CD4-positive, CD25-positive, alpha-beta regulatory T cell (primary cell): ENCODE data around the gene EDARADD. TPM values are rescaled to one million over a fixed set of nuclear protein-coding genes. Genes with fewer than 3 reads are reported as not detected.

Source experiments
- ATAC-seq, 2 donors: fragments of 150-1000 bp; cut with Tn5 transposase; one replicate each; pipeline ENCODE4 v1.10.0; 2021; ENCODE audit warnings: low read depth in 2 of 2, moderate number of reproducible peaks in 2 of 2, moderate library complexity in 1 of 2
- DNase-seq, 3 donors: peaks; one replicate each; pipeline versions ENCODE4 v3.0.0 to v3.0.0-alpha.2; 2012 to 2022; ENCODE audit warnings: mixed read lengths in 1 of 3
- H3K27ac ChIP-seq: one replicate; pipeline ENCODE4 v1.7.0; 2013; ENCODE audit warnings: mild to moderate bottlenecking, low read length; ENCODE audit not compliant: insufficient read depth, poor library complexity, severe bottlenecking
- H3K27me3 ChIP-seq: one replicate; pipeline ENCODE4 v1.7.0; 2013; ENCODE audit warnings: low read length; ENCODE audit not compliant: control insufficient read depth, insufficient read depth
- H3K36me3 ChIP-seq: one replicate; pipeline ENCODE4 v1.7.0; 2013; ENCODE audit warnings: mild to moderate bottlenecking, low read length, moderate library complexity; ENCODE audit not compliant: control insufficient read depth, insufficient read depth
- H3K4me1 ChIP-seq: 2 replicates; pipeline ENCODE4 v1.7.0; 2013; ENCODE audit warnings: mild to moderate bottlenecking, low read length; ENCODE audit not compliant: insufficient read depth, control insufficient read depth, poor library complexity, severe bottlenecking
- H3K4me3 ChIP-seq: one replicate; pipeline ENCODE4 v1.7.0; 2013; ENCODE audit warnings: low read depth, mild to moderate bottlenecking, low read length, moderate library complexity
- H3K9me3 ChIP-seq, 2 experiments: 1 replicate in 1 of 2; 2 replicates in 1 of 2; pipeline ENCODE4 v1.7.0; 2013; ENCODE audit warnings: low read length in 2 of 2, mild to moderate bottlenecking in 1 of 2, moderate library complexity in 1 of 2; ENCODE audit not compliant: control insufficient read depth in 2 of 2
- H3K27ac Mint-ChIP-seq, 3 donors: one replicate each; pipeline ENCODE4 v1.8.0; 2020 to 2022; ENCODE audit warnings: mild to moderate bottlenecking in 3 of 3, mixed read lengths in 3 of 3, moderate library complexity in 2 of 3
- H3K27me3 Mint-ChIP-seq: one replicate; pipeline ENCODE4 v1.8.0; 2022; ENCODE audit warnings: mild to moderate bottlenecking, mixed read lengths
- H3K36me3 Mint-ChIP-seq: one replicate; pipeline ENCODE4 v1.8.0; 2020; ENCODE audit warnings: mixed read lengths
- H3K4me1 Mint-ChIP-seq, 4 donors: one replicate each; pipeline ENCODE4 v1.8.0; 2020 to 2022; ENCODE audit warnings: mixed read lengths in 4 of 4, mild to moderate bottlenecking in 1 of 4
- H3K4me3 Mint-ChIP-seq, 4 donors: one replicate each; pipeline ENCODE4 v1.8.0; 2020 to 2022; ENCODE audit warnings: mild to moderate bottlenecking in 4 of 4, mixed read lengths in 4 of 4, moderate library complexity in 3 of 4
- H3K9me3 Mint-ChIP-seq, 7 donors: one replicate each; pipeline ENCODE4 v1.8.0; 2020 to 2022; ENCODE audit warnings: mixed read lengths in 7 of 7, mild to moderate bottlenecking in 3 of 7, moderate library complexity in 2 of 7
- polyA plus RNA-seq, 4 donors: library from polyadenylated mRNA; unstranded; fragments of 300-500 nt; fragmentation: Illumina TruSeq; gene quantifications; one replicate each; pipeline ENCODE4 v1.2.3, GENCODE V29; 2021
- total RNA-seq: library from RNA; stranded (reverse); gene quantifications from one replicate; pipeline ENCODE4 v1.2.3, GENCODE V29; 2022

Gene EDARADD
- total and polyA plus RNA-seq, 5 donors from 2014 or later = 2.5 to 5.7 (median 4.7) TPM

DNA sequence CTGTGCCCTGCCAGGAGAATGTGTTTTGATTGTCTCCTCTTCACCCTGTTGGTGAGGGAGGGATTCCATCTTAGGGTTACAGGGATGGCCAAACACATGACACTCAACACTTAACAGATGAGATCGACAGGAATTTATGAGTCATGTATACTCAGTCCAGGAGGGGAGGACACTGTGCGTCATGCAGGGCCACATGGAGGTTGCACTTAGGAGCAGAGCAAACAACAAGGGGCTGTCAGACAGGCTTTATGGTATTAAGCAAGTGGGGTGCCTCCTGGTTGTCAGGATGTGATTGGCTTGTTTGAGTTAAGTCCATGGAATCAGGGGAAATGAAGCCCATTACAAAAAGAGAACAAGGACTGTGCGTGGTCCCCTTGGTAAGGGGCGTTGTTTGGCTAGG, 26.9 kb downstream of the EDARADD start:
- peaks cover 0 to 3% (median 0%) of the 10 kb centered on the region in 7 donors for H3K9me3 Mint-ChIP-seq
- H3K4me3 Mint-ChIP-seq = no peak overlapping the region
- Histone ChIP-seq H3K27me3 (no peaks in the 10 kb centered on the region), H3K4me1 (peaks cover 18% of the 10 kb centered on the region), H3K4me3 (no peak overlapping the region), H3K36me3 (no peaks in the 10 kb centered on the region), H3K27ac (no peak overlapping the region), H3K9me3 (no peaks in the 10 kb centered on the region)
- DNase-seq (no peak), ATAC-seq (no peak)
- peaks cover 10 to 21% (median 18%) of the 10 kb centered on the region in 4 donors for H3K4me1 Mint-ChIP-seq
- no peaks in the 10 kb centered on the region for H3K27me3 Mint-ChIP-seq
- peak overlapping the region in 2 of 3 donors; percentile 32 to 61 for H3K27ac Mint-ChIP-seq
- no peaks in the 10 kb centered on the region for H3K36me3 Mint-ChIP-seq

DNA sequence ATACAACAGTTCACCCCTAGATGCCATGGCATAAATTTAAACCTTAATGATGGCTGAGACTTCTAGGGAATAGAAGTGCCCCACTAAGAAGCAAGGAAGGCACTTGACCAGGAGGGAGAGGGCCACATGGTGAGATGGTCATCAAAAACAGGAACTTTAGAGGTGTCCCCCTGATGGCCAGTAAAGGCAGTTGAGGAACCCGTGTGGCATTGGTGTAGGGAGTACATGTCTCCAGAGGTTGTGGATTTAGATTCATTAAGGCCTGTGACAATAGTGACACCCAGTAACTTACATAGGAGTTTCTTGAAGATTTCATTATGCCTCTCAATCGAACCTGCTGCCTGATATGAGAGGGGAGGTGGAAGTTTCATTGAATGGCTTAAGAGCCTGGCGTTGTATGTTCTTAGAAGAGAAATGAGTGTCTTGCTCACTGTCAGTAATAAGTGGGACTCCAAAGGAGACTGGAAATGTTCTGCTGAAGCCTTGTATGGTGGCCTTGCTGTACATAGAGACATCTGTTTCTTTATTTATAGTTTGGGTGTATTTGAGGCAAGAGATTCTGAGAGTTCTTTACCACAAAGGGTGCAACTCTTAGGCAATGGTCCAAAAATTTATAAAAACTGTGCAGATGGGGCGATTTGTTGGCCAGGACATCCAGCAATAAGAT, 27.9 kb downstream of the EDARADD start:
- H3K27ac Mint-ChIP-seq = no peak overlapping the region
- peaks cover 5 to 14% (median 13%) of the 10 kb centered on the region in 4 donors for H3K4me1 Mint-ChIP-seq
- no peaks in the 10 kb centered on the region for H3K27me3 Mint-ChIP-seq

DNA sequence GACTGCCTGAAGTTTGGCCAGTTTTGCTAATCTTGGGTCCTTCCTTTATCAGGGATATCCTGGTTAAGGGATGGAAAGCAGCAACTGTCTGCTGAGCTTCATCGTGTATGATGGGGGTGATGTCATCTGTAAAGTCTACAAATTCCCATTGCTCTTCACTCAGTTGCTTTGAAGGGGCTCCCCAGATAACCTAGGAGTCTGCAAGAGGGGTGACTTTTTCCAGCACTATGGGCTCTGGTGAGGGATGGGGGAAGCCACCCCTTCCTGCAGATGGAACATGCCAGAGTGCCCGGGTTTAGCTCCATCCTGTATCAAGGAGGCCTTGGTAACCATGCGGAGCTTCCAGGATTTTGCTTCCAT, 28.4 kb downstream of the EDARADD start:
- no peak overlapping the region for H3K4me3 ChIP-seq
- H3K27ac ChIP-seq = no peak overlapping the region
- Mint-ChIP-seq H3K4me3 (no peak overlapping the region), H3K9me3 (no peaks in the 10 kb centered on the region), H3K4me1 (peaks cover 5 to 10% (median 8%) of the 10 kb centered on the region in 4 donors), H3K27me3 (no peaks in the 10 kb centered on the region), H3K27ac (no peak overlapping the region), H3K36me3 (no peaks in the 10 kb centered on the region)
- ATAC-seq (no peak), DNase-seq (no peak)
- H3K9me3 ChIP-seq = no peaks in the 10 kb centered on the region
- H3K4me1 ChIP-seq = peaks cover 9% of the 10 kb centered on the region
- no peaks in the 10 kb centered on the region for H3K27me3 ChIP-seq
- no peaks in the 10 kb centered on the region for H3K36me3 ChIP-seq

More for the DNA sequence above, 27.9 kb downstream of the EDARADD start:
- Histone ChIP-seq H3K4me3 (no peak overlapping the region), H3K36me3 (no peaks in the 10 kb centered on the region), H3K27me3 (no peaks in the 10 kb centered on the region), H3K4me1 (peaks cover 14% of the 10 kb centered on the region), H3K9me3 (no peaks in the 10 kb centered on the region), H3K27ac (no peak overlapping the region)
- DNase-seq = no peak
- no peaks in the 10 kb centered on the region for H3K36me3 Mint-ChIP-seq
- no peaks in the 10 kb centered on the region for H3K9me3 Mint-ChIP-seq
- ATAC-seq = no peak
- H3K4me3 Mint-ChIP-seq = no peak overlapping the region

DNA sequence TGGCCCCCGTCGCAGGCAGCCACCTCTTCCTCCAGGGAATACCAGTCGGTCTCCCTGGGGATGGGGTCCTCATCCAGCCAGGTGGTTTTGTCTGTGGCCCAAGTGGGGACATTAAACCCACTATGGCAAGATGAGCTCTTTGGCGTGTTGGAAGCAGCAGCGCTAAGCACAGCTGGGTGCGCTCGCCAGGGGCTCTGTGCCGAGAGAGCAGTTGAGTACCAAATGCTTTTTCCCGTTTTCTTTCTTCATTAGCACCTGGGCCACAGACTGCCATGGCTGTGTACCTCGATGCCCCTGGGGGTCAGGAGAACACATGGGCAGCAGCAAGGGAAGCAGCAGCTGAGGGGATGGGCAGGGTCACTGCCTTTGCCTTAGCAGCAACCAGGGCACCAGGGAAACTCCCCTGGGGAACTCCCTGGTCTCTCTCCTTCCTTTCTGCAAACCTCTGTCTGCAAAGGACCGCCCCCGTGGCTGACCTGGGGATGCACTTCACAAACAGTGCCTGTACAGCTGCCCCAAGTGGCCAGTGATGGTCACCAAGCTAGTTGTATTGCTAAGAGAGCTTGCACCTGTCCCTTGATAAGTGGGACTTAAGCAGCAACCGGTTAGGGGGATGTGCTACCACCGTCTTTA, 31.1 kb downstream of the EDARADD start:
- Mint-ChIP-seq H3K27me3 (no peaks in the 10 kb centered on the region), H3K9me3 (peaks cover 0 to 2% (median 0%) of the 10 kb centered on the region in 7 donors), H3K4me3 (no peak overlapping the region), H3K36me3 (no peaks in the 10 kb centered on the region), H3K27ac (peak overlapping the region in 1 of 3 donors; percentile 8), H3K4me1 (peaks cover 4 to 7% (median 5%) of the 10 kb centered on the region in 4 donors)
- H3K27ac ChIP-seq = no peak overlapping the region
- no peaks in the 10 kb centered on the region for H3K9me3 ChIP-seq
- ATAC-seq (no peak), DNase-seq (peak in 1 of 3 donors; percentile 9)
- no peaks in the 10 kb centered on the region for H3K36me3 ChIP-seq
- no peaks in the 10 kb centered on the region for H3K27me3 ChIP-seq
- peaks cover 7% of the 10 kb centered on the region for H3K4me1 ChIP-seq
- no peak overlapping the region for H3K4me3 ChIP-seq

DNA sequence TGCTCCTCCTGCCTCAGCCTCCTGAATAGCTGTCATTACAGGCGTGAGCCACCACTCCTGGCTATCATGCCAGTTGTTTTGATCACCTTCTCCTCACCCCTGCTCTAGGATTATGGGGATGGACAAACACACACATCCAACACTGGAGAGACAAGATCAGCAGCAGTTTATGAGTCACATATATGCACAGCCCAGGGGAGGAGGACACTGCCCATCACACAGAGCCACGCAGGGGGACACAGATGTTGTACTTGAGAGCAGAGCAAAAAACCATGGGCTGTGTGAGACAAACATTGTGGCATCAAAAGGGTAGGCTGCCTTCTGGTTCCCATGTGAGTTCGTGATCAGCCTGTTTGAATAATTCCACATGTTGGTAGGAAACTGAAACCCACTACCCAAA, 32.1 kb downstream of the EDARADD start:
- Histone ChIP-seq H3K4me1 (peaks cover 7% of the 10 kb centered on the region), H3K36me3 (no peaks in the 10 kb centered on the region), H3K9me3 (no peaks in the 10 kb centered on the region), H3K4me3 (no peak overlapping the region), H3K27ac (no peak overlapping the region), H3K27me3 (no peaks in the 10 kb centered on the region)
- DNase-seq (no peak), ATAC-seq (no peak)
- H3K4me3 Mint-ChIP-seq = no peak overlapping the region
- peaks cover 0 to 2% (median 0%) of the 10 kb centered on the region in 7 donors for H3K9me3 Mint-ChIP-seq
- H3K4me1 Mint-ChIP-seq = peaks cover 0 to 7% (median 4%) of the 10 kb centered on the region in 4 donors
- H3K27me3 Mint-ChIP-seq = no peaks in the 10 kb centered on the region
- H3K27ac Mint-ChIP-seq = peak overlapping the region in 1 of 3 donors; percentile 8
- no peaks in the 10 kb centered on the region for H3K36me3 Mint-ChIP-seq

DNA sequence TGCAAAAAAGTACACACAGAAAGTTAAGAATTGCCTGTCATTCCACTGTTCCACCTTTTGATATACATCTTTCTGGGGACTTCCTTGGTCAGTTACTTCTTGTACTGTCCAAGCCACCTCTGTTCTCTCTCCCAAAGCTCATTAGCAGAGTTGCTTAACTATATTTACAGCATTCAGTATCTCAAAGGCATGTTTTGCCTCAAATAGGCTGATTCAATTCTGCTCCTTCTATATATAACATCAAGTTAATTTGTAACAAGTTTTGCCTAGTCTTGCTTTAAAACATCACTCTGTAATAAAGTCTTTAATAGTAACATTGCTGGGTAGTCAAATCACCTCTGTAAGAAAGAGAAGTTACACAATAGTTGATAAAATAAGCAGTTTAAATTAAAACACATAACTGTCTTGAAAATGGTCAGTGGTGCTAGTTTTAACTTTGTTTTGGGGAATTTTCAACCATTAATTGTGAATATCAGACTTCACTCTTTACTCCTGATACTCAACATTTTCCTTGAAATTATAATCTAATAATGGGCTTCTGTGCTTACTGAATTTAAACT, 35.7 kb downstream of the EDARADD start:
- H3K9me3 ChIP-seq = no peaks in the 10 kb centered on the region
- Mint-ChIP-seq H3K36me3 (no peaks in the 10 kb centered on the region), H3K27ac (no peak overlapping the region), H3K4me1 (peaks cover 0 to 4% (median 2%) of the 10 kb centered on the region in 4 donors), H3K4me3 (no peak overlapping the region), H3K27me3 (no peaks in the 10 kb centered on the region), H3K9me3 (peaks cover 0 to 2% (median 0%) of the 10 kb centered on the region in 7 donors)
- H3K27me3 ChIP-seq = no peaks in the 10 kb centered on the region
- no peak for DNase-seq
- no peak overlapping the region for H3K4me3 ChIP-seq
- no peak overlapping the region for H3K27ac ChIP-seq
- ATAC-seq = no peak
- peaks cover 7% of the 10 kb centered on the region for H3K4me1 ChIP-seq
- H3K36me3 ChIP-seq = no peaks in the 10 kb centered on the region

DNA sequence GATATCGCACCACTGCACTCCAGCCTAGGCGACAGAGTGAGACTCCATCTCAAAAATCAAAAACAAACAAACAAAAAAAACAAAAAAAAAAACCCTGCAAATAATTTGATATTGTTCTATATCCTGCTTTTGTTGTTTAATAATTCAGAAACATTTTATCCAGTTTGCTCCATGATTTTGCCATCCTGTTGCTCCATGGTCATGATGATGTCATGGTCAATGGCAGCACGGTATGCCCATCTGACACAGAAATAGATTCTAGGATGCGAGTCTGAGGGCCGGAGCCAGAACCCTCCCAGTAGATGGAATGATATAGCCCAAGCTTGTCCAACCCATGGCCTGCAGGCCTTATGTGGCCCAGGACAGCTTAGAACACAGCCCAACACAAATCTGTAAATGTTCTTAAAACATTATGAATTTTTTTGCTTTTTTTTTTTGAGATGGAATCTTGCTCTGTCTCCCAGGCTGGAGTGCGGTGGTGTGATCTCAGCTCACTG, 39.8 kb downstream of the EDARADD start:
- peaks cover 0 to 6% (median 0%) of the 10 kb centered on the region in 7 donors for H3K9me3 Mint-ChIP-seq
- Histone ChIP-seq H3K9me3 (no peaks in the 10 kb centered on the region), H3K36me3 (no peaks in the 10 kb centered on the region), H3K27ac (no peak overlapping the region), H3K27me3 (no peaks in the 10 kb centered on the region), H3K4me1 (no peaks in the 10 kb centered on the region), H3K4me3 (no peak overlapping the region)
- no peaks in the 10 kb centered on the region for H3K4me1 Mint-ChIP-seq
- no peak overlapping the region for H3K27ac Mint-ChIP-seq
- DNase-seq = no peak
- H3K36me3 Mint-ChIP-seq = peaks cover 5% of the 10 kb centered on the region
- no peak for ATAC-seq
- no peak overlapping the region for H3K4me3 Mint-ChIP-seq
- H3K27me3 Mint-ChIP-seq = no peaks in the 10 kb centered on the region
